ENCODE measurements around the gene NOC2L. TPM values are rescaled to one million over a fixed set of nuclear protein-coding genes. Genes with fewer than 3 reads are reported as not detected.
"Not testable (repeated sequence)": the region's sequence is repeated elsewhere in the genome, so short reads cannot be mapped to it uniquely, and the experiment has no call there.

Gene NOC2L
- total RNA-seq, 1 experiment from 2014 or later = 287 TPM

- H3K4me3 ChIP-seq (ENCODE audit: insufficient read depth, low read depth, low read length) = no peak overlapping the region
- no peak for DNase-seq
- H3K36me3 ChIP-seq (replicated peaks; ENCODE audit: control insufficient read depth, insufficient read depth, low read length) = peaks cover 38% of the 10 kb centered on the region
- no peaks in the 10 kb centered on the region for H3K27me3 ChIP-seq (ENCODE audit: control insufficient read depth, insufficient read depth, low read length)
Measured at GRCh38 chr1:952201-952600, 6.9 kb downstream of the NOC2L start.

GRCh38 chr1:951364-951763 is 7.7 kb downstream of the NOC2L start:
- Histone ChIP-seq H3K36me3 (replicated peaks; ENCODE audit: control insufficient read depth, insufficient read depth, low read length) (peaks cover 36% of the 10 kb centered on the region), H3K4me3 (ENCODE audit: insufficient read depth, low read depth, low read length) (no peak overlapping the region)
- peak; percentile 89 for DNase-seq

GRCh38 chr1:950881-951280 is 8.2 kb downstream of the NOC2L start:
- DNase-seq = no peak
- Histone ChIP-seq H3K36me3 (replicated peaks; ENCODE audit: control insufficient read depth, insufficient read depth, low read length) (peaks cover 32% of the 10 kb centered on the region), H3K4me3 (ENCODE audit: insufficient read depth, low read depth, low read length) (no peak overlapping the region), H3K27me3 (ENCODE audit: control insufficient read depth, insufficient read depth, low read length) (no peaks in the 10 kb centered on the region)

More at GRCh38 chr1:951364-951763, 7.7 kb downstream of the NOC2L start:
- H3K27me3 ChIP-seq (ENCODE audit: control insufficient read depth, insufficient read depth, low read length) = no peaks in the 10 kb centered on the region

- DNase-seq = no peak
- no peak overlapping the region for H3K4me3 ChIP-seq (ENCODE audit: insufficient read depth, low read depth, low read length)
- H3K27me3 ChIP-seq (ENCODE audit: control insufficient read depth, insufficient read depth, low read length) = no peaks in the 10 kb centered on the region
- peaks cover 27% of the 10 kb centered on the region for H3K36me3 ChIP-seq (replicated peaks; ENCODE audit: control insufficient read depth, insufficient read depth, low read length)
Measured at GRCh38 chr1:950268-950667, 8.8 kb downstream of the NOC2L start.

GRCh38 chr1:947958-948357 is 11.1 kb downstream of the NOC2L start:
- H3K36me3 ChIP-seq (replicated peaks; ENCODE audit: control insufficient read depth, insufficient read depth, low read length) = peaks cover 17% of the 10 kb centered on the region
- no peak for DNase-seq
- no peak overlapping the region for H3K4me3 ChIP-seq (ENCODE audit: insufficient read depth, low read depth, low read length)
- peaks cover 3% of the 10 kb centered on the region for H3K27me3 ChIP-seq (ENCODE audit: control insufficient read depth, insufficient read depth, low read length)

- DNase-seq; H3K4me3 ChIP-seq (ENCODE audit: insufficient read depth, low read depth, low read length): not testable (repeated sequence)
- peaks cover 13% of the 10 kb centered on the region for H3K27me3 ChIP-seq (ENCODE audit: control insufficient read depth, insufficient read depth, low read length)
- peaks cover 16% of the 10 kb centered on the region for H3K36me3 ChIP-seq (replicated peaks; ENCODE audit: control insufficient read depth, insufficient read depth, low read length)
Measured at GRCh38 chr1:946811-947210, 12.2 kb downstream of the NOC2L start.

- peaks cover 14% of the 10 kb centered on the region for H3K36me3 ChIP-seq (replicated peaks; ENCODE audit: control insufficient read depth, insufficient read depth, low read length)
Measured at GRCh38 chr1:945688-946556, 13.1 kb downstream of the NOC2L start.

GRCh38 chr1:944341-945325 is 14.4 kb downstream of the NOC2L start:
- DNase-seq = no peak
- peaks cover 32% of the 10 kb centered on the region for H3K27me3 ChIP-seq (ENCODE audit: control insufficient read depth, insufficient read depth, low read length)
- H3K4me3 ChIP-seq (ENCODE audit: insufficient read depth, low read depth, low read length) = no peak overlapping the region
- peaks cover 5% of the 10 kb centered on the region for H3K36me3 ChIP-seq (replicated peaks; ENCODE audit: control insufficient read depth, insufficient read depth, low read length)

More at GRCh38 chr1:945688-946556, 13.1 kb downstream of the NOC2L start:
- DNase-seq = no peak
- Histone ChIP-seq H3K4me3 (ENCODE audit: insufficient read depth, low read depth, low read length) (no peak overlapping the region), H3K27me3 (ENCODE audit: control insufficient read depth, insufficient read depth, low read length) (peaks cover 21% of the 10 kb centered on the region)

- H3K36me3 ChIP-seq (replicated peaks; ENCODE audit: control insufficient read depth, insufficient read depth, low read length) = peaks cover 2% of the 10 kb centered on the region
- peak; percentile 81 for DNase-seq
- H3K4me3 ChIP-seq (ENCODE audit: insufficient read depth, low read depth, low read length) = no peak overlapping the region
- H3K27me3 ChIP-seq (ENCODE audit: control insufficient read depth, insufficient read depth, low read length) = peaks cover 41% of the 10 kb centered on the region
Measured at GRCh38 chr1:943545-944340, 15.3 kb downstream of the NOC2L start.

- H3K4me3 ChIP-seq (ENCODE audit: insufficient read depth, low read depth, low read length) = peak overlapping the region; percentile 50
- peaks cover 48% of the 10 kb centered on the region for H3K27me3 ChIP-seq (ENCODE audit: control insufficient read depth, insufficient read depth, low read length)
- peaks cover 2% of the 10 kb centered on the region for H3K36me3 ChIP-seq (replicated peaks; ENCODE audit: control insufficient read depth, insufficient read depth, low read length)
- DNase-seq = peak; percentile 85
Measured at GRCh38 chr1:942864-943533, 16.1 kb downstream of the NOC2L start.

GRCh38 chr1:942411-942821 is 16.6 kb downstream of the NOC2L start:
- H3K36me3 ChIP-seq (replicated peaks; ENCODE audit: control insufficient read depth, insufficient read depth, low read length) = peaks cover 1% of the 10 kb centered on the region; the same call in 1 of the 2 replicates
- H3K27me3 ChIP-seq (ENCODE audit: control insufficient read depth, insufficient read depth, low read length) = peaks cover 51% of the 10 kb centered on the region
- H3K4me3 ChIP-seq (ENCODE audit: insufficient read depth, low read depth, low read length) = peak overlapping the region; percentile 50
- DNase-seq = peak; percentile 92

- peak overlapping the region; percentile 50 for H3K4me3 ChIP-seq (ENCODE audit: insufficient read depth, low read depth, low read length)
- H3K36me3 ChIP-seq (replicated peaks; ENCODE audit: control insufficient read depth, insufficient read depth, low read length) = peaks cover 1% of the 10 kb centered on the region; the same call in 1 of the 2 replicates
- DNase-seq = peak; percentile 95
- peaks cover 55% of the 10 kb centered on the region for H3K27me3 ChIP-seq (ENCODE audit: control insufficient read depth, insufficient read depth, low read length)
Measured at GRCh38 chr1:941588-942383, 17.3 kb downstream of the NOC2L start.
